Measurements from ENCODE around the gene JDP2.

JDP2 gene

GRCh38 chr14:75519826-75520728, 92.3 kb downstream of the JDP2 start:
- no peak for DNase-seq

- no peak for DNase-seq
Measured at GRCh38 chr14:75520852-75521251, 93.0 kb downstream of the JDP2 start.

- no peak for DNase-seq
Measured at GRCh38 chr14:75521415-75522199, 93.8 kb downstream of the JDP2 start.

- DNase-seq: no peak
Measured at GRCh38 chr14:75522224-75522982, 94.6 kb downstream of the JDP2 start, which contains the start of gene BATF. Gene BATF, plus strand, starts transcription at chr14:75522469. Its CDS starts 214 bp downstream, at chr14:75522683.

GRCh38 chr14:75522983-75523318, 95.1 kb downstream of the JDP2 start:
- DNase-seq: no peak
